ENCODE data around the gene SLC26A2.

The SLC26A2 gene

GRCh38 chr5:149961957-149962409, 1.4 kb downstream of the SLC26A2 start:
- no peak overlapping the region for H3K4me3 ChIP-seq
- TF ChIP-seq, protein P1, sequence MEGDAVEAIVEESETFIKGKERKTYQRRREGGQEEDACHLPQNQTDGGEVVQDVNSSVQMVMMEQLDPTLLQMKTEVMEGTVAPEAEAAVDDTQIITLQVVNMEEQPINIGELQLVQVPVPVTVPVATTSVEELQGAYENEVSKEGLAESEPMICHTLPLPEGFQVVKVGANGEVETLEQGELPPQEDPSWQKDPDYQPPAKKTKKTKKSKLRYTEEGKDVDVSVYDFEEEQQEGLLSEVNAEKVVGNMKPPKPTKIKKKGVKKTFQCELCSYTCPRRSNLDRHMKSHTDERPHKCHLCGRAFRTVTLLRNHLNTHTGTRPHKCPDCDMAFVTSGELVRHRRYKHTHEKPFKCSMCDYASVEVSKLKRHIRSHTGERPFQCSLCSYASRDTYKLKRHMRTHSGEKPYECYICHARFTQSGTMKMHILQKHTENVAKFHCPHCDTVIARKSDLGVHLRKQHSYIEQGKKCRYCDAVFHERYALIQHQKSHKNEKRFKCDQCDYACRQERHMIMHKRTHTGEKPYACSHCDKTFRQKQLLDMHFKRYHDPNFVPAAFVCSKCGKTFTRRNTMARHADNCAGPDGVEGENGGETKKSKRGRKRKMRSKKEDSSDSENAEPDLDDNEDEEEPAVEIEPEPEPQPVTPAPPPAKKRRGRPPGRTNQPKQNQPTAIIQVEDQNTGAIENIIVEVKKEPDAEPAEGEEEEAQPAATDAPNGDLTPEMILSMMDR (IDR thresholded peaks at IDR 0.05): peak; percentile 29
- no peak for DNase-seq (ENCODE audit: low spot score)
- H3K27ac ChIP-seq: no peak overlapping the region

DNA sequence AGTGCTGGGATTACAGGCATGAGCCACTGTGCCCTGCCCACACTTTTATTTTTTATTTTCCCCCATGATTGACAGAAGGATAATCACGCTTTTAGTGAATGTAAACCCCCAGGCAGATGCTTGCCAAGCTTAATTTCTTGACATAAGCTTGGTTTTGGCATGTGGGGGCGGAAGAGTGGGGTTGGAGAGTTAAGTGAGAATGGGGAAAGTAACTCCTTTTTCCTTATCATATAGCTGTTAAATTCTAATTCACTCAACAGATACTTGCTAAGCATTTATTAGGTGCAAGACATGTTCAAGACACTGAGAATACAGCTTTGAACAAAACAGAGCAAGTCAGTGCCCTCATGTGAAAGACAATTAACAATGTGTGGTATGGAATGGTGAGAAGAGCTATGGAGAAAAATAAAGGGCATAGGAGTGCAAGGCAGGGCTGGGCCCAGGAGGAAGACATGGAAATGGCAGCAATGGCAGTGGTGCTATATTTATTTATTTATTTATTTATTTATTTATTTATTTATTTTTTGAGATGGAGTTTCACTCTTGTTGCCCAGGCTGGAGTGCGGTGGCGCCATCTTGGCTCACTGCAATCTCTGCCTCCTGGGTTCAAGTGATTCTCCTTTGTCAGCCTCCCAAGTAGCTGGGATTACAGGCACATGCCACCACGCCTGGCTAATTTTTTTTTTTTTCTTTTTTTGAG, 2.2 kb downstream of the SLC26A2 start:
- Histone ChIP-seq H3K27ac (no peak overlapping the region), H3K4me3 (no peak overlapping the region)
- DNase-seq (ENCODE audit: low spot score): no peak
- TF ChIP-seq, protein P1 (IDR thresholded peaks at IDR 0.05): no peak

GRCh38 chr5:149963729-149964128, 3.2 kb downstream of the SLC26A2 start:
- TF ChIP-seq, protein P1 (IDR thresholded peaks at IDR 0.05): no peak
- no peak for DNase-seq (ENCODE audit: low spot score)
- Histone ChIP-seq H3K27ac (no peak overlapping the region), H3K4me3 (no peak overlapping the region)

DNA sequence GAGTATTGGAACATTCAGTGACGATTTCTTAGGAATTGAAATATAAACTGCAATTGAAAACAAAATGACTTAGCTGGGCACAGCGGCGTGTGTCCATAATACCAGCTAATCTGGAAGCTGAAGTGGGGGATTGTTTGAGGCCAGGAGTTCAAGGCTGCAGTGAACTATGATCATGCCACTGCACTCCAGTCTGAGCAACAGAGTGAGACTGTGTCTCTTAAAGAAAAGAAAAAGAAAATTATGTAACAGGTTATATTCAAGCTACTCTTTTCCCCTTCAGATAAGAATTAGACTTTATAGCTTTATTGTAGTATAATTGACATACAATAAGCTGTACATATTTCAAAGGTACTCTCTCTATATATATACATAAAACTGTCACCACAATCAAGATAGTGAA, 6.4 kb downstream of the SLC26A2 start:
- no peak overlapping the region for H3K4me3 ChIP-seq
- TF ChIP-seq, protein P1 (IDR thresholded peaks at IDR 0.05): no peak
- no peak overlapping the region for H3K27ac ChIP-seq
- DNase-seq (ENCODE audit: low spot score): no peak

- Histone ChIP-seq H3K4me3 (no peak overlapping the region), H3K27ac (no peak overlapping the region)
- TF ChIP-seq, protein P1 (IDR thresholded peaks at IDR 0.05): no peak
- no peak for DNase-seq (ENCODE audit: low spot score)
Measured at GRCh38 chr5:149969181-149969930, 8.8 kb downstream of the SLC26A2 start.

- no peak for DNase-seq (ENCODE audit: low spot score)
- Histone ChIP-seq H3K4me3 (no peak overlapping the region), H3K27ac (no peak overlapping the region)
- TF ChIP-seq, protein P1 (IDR thresholded peaks at IDR 0.05): no peak
Measured at GRCh38 chr5:149975409-149975808, 14.9 kb downstream of the SLC26A2 start.

DNA sequence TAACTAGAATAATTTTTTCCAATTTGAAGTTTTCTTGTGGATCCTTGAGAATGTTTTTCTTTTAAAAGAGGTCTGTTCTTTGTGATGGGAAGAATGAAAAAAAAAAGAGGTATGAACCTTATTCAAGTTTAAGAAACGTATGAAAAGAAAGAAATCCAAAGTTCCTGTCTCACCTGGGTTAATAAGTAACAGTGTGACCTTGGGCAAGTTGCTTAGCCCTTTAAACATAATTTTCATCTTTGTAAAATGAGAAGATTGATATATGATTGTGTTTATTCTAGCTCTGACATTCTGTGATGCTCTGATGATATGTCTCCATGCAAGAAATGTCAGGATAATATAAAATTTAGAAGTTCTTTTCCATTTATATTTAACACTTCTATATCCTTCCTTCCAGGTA, 19.3 kb downstream of the SLC26A2 start:
- H3K27ac ChIP-seq: no peak overlapping the region
- TF ChIP-seq, protein P1 (IDR thresholded peaks at IDR 0.05): no peak
- no peak overlapping the region for H3K4me3 ChIP-seq
- no peak for DNase-seq (ENCODE audit: low spot score)
